ENCODE data around the gene HIP1R.
"Not testable (repeated sequence)": the region's sequence is repeated elsewhere in the genome, so short reads cannot be mapped to it uniquely, and the experiment has no call there.

Gene HIP1R

GRCh38 chr12:122871851-122872780 lies 36.9 kb downstream of the HIP1R start:
- in situ Hi-C loops (cut with MboI; ENCODE audit: low pct_unique_long_range_greater_than_20kb, low sequenced_read_pairs, unreplicated experiment): no loop called here
- peak; percentile 63 for DNase-seq (ENCODE audit: low spot score)
- TF ChIP-seq, protein P1, sequence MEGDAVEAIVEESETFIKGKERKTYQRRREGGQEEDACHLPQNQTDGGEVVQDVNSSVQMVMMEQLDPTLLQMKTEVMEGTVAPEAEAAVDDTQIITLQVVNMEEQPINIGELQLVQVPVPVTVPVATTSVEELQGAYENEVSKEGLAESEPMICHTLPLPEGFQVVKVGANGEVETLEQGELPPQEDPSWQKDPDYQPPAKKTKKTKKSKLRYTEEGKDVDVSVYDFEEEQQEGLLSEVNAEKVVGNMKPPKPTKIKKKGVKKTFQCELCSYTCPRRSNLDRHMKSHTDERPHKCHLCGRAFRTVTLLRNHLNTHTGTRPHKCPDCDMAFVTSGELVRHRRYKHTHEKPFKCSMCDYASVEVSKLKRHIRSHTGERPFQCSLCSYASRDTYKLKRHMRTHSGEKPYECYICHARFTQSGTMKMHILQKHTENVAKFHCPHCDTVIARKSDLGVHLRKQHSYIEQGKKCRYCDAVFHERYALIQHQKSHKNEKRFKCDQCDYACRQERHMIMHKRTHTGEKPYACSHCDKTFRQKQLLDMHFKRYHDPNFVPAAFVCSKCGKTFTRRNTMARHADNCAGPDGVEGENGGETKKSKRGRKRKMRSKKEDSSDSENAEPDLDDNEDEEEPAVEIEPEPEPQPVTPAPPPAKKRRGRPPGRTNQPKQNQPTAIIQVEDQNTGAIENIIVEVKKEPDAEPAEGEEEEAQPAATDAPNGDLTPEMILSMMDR (IDR thresholded peaks at IDR 0.05; ENCODE audit: extremely low read depth, insufficient read depth, missing control alignments): no peak

GRCh38 chr12:122872815-122873361 lies 37.6 kb downstream of the HIP1R start:
- TF ChIP-seq, protein P1 (IDR thresholded peaks at IDR 0.05; ENCODE audit: extremely low read depth, insufficient read depth, missing control alignments): no peak
- in situ Hi-C loops (cut with MboI; ENCODE audit: low pct_unique_long_range_greater_than_20kb, low sequenced_read_pairs, unreplicated experiment): no loop called here
- DNase-seq (ENCODE audit: low spot score): no peak

DNA sequence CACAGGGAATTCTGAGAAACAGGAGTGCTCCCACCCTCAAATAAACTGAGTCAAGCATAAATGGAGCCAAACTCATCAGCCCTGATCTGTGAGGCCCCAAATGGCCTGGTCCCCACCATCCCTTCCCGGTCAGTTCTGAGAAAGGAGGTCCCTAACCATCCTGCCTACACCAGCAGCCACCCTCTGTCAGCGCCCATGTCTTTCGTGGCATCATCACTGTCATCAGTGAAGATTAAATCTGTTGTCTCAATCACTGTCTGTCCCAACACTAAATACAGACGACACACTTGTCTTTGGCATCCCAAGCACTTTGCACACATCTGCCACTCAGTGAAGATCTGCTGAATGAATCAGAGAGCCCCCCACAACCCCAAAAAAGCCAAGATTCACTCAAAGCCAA lies 38.3 kb downstream of the HIP1R start:
- TF ChIP-seq, protein P1 (IDR thresholded peaks at IDR 0.05; ENCODE audit: extremely low read depth, insufficient read depth, missing control alignments): no peak
- DNase-seq (ENCODE audit: low spot score): no peak
- in situ Hi-C loops (cut with MboI; ENCODE audit: low pct_unique_long_range_greater_than_20kb, low sequenced_read_pairs, unreplicated experiment): no loop called here

DNA sequence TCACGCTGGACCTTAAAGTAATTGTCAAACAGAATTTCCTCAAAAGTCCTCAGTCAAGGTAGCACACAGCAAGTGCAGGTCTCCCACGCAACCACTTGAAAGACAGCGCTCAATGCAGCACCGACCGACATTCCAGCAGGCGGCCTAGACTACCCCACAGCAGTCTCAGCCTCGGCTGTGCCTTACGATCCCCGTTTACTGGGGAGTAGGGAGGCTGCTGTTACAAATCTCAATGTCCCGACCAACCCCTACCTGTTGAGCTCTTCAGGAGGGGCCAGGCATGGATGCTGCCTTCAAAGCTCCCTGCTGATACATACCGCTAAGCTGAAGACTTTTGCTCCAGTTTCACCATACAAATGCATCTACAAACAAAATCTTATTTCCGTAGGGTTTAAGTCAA lies 38.8 kb downstream of the HIP1R start:
- in situ Hi-C loops (cut with MboI; ENCODE audit: low pct_unique_long_range_greater_than_20kb, low sequenced_read_pairs, unreplicated experiment): no loop called here
- TF ChIP-seq, protein P1 (IDR thresholded peaks at IDR 0.05; ENCODE audit: extremely low read depth, insufficient read depth, missing control alignments): no peak

DNA sequence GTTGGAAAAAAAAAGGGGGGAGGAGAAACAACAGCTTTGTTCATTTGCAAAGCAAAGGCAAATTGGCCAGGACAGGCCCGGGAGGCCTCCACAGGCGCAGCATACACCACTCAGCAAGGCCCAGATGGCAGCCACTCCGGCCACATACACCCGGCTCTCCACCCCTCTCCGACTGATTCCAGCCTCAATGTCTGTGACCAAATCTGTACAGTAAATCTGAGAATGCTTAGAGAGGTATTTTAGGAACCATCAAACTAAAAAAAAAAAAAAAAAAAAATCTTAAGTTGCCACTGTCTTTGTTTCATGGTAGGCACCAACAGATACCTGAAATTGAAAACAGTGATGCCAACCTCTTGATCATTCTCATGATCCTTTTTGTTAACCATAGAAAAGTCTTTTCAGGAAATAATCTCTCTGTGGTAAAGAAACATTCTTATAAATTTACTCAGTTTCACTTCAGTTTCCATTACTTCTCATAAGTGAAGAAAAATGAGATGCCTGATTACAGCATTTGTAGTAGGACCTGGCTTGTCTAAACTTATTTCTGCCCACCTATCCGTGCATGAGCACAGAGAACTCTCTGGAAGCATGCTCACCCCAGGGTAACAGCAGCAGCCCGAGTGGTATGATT lies 40.4 kb downstream of the HIP1R start:
- peak; percentile 71 for DNase-seq (ENCODE audit: low spot score)
- in situ Hi-C loops (cut with MboI; ENCODE audit: low pct_unique_long_range_greater_than_20kb, low sequenced_read_pairs, unreplicated experiment): no loop called here
- TF ChIP-seq, protein P1 (IDR thresholded peaks at IDR 0.05; ENCODE audit: extremely low read depth, insufficient read depth, missing control alignments): no peak

More for the DNA sequence above, 38.8 kb downstream of the HIP1R start:
- no peak for DNase-seq (ENCODE audit: low spot score)

DNA sequence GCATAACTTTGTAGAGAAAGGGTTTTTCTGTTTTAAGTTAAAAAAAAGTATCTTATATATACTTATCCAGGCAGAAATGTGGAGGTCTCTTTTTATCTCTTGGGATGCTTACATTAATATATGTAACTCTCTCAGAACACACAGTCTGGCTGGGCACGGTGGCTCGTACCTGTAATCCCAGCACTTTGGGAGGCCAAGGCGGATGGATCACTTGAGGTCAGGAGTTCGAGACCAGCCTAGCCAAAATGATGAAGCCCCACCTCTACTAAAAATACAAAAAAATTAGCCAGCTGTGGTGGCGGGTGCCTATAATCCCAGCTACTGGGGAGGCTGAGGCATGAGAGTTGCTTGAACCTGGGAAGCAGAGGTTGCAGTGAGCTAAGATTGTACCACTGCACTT lies 41.0 kb downstream of the HIP1R start:
- in situ Hi-C loops (cut with MboI; ENCODE audit: low pct_unique_long_range_greater_than_20kb, low sequenced_read_pairs, unreplicated experiment); DNase-seq (ENCODE audit: low spot score): not testable (repeated sequence)

DNA sequence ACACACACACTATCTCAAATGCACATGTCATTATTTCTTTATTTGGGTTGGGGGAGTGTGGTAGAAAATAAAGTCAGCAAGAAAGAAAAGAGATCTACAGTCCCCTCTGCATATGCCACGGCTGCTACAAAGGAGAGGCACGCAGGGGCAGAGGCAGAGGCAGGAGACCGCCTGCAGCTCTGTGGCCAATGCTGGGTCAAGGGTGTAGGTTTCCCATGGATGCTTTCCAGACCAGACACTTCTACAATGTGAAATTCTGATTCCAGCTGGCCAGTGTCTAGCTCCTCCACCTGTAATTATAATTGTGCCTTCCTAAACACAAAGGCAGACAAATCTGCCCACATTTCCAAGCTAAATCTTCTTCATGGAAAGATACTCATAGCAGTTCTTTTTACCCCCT lies 41.5 kb downstream of the HIP1R start:
- TF ChIP-seq, protein P1 (IDR thresholded peaks at IDR 0.05; ENCODE audit: extremely low read depth, insufficient read depth, missing control alignments): no peak
- in situ Hi-C loops (cut with MboI; ENCODE audit: low pct_unique_long_range_greater_than_20kb, low sequenced_read_pairs, unreplicated experiment): no loop called here
- no peak for DNase-seq (ENCODE audit: low spot score)

Measured in GM13977 (cell line).